Measurements from ENCODE around the gene APCS.

The APCS gene

DNA sequence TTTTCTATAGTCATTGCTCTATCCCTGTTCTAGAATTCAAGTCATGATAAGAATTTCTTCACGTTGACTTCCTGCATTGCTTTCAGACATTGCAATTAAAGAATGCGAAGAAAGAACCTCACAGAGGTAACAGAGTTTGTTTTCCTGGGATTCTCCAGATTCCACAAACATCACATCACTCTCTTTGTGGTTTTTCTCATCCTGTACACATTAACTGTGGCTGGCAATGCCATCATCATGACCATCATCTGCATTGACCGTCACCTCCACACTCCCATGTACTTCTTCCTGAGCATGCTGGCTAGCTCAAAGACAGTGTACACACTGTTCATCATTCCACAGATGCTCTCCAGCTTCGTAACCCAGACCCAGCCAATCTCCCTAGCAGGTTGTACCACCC is 10.6 kb downstream of the APCS start:
- H3K4me3 ChIP-seq (ENCODE audit: low read depth, low read length) = no peak overlapping the region
- DNase-seq (ENCODE audit: low read depth) = no peak
- TF ChIP-seq, protein P1, sequence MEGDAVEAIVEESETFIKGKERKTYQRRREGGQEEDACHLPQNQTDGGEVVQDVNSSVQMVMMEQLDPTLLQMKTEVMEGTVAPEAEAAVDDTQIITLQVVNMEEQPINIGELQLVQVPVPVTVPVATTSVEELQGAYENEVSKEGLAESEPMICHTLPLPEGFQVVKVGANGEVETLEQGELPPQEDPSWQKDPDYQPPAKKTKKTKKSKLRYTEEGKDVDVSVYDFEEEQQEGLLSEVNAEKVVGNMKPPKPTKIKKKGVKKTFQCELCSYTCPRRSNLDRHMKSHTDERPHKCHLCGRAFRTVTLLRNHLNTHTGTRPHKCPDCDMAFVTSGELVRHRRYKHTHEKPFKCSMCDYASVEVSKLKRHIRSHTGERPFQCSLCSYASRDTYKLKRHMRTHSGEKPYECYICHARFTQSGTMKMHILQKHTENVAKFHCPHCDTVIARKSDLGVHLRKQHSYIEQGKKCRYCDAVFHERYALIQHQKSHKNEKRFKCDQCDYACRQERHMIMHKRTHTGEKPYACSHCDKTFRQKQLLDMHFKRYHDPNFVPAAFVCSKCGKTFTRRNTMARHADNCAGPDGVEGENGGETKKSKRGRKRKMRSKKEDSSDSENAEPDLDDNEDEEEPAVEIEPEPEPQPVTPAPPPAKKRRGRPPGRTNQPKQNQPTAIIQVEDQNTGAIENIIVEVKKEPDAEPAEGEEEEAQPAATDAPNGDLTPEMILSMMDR (IDR thresholded peaks at IDR 0.05; ENCODE audit: low read depth, low read length, missing control alignments) = no peak

DNA sequence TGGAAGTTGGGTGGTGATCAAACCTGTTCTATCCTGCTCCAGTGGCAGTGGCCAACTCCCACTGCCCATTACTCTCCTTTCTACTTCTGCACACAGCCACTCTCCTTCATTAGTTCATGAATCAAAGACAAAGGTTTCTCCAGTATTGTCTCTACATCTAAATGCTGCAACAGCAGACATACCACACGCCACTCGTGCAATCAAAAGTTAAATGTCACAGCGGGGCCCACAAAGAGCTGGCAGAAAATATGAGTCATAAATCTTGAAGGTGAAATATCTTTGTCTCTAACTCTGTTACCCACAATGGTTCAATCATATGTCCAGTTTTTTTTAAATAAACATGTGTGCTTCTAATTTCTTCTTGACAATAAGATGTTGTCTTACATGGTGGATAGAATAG is 13.3 kb downstream of the APCS start:
- TF ChIP-seq, protein P1 (IDR thresholded peaks at IDR 0.05; ENCODE audit: low read depth, low read length, missing control alignments) = no peak
- no peak for DNase-seq (ENCODE audit: low read depth)
- H3K4me3 ChIP-seq (ENCODE audit: low read depth, low read length) = no peak overlapping the region

DNA sequence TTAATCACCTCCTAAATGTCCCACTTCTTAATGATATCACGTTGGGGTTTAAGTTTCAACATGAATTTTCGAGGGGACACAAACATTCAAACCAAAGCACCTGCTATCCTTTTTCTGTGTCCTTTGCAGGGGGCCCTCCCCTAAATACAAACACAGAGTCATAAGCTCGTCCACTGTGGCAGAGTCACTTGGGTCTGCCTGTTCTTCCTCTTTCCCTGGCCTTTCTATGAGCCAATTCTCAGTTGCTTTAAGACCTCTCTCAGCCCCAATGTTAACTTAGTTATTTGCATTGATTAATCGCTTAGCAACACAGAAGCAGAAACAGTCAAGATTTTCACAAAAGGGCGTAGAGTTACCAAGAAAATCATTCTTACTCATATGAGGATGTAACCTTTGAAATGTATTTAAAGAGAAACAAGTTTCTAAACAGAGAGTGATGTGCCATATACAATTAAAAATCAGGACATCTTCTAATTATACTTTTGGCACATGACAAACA is 14.9 kb downstream of the APCS start:
- TF ChIP-seq, protein P1 (IDR thresholded peaks at IDR 0.05; ENCODE audit: low read depth, low read length, missing control alignments) = no peak

DNA sequence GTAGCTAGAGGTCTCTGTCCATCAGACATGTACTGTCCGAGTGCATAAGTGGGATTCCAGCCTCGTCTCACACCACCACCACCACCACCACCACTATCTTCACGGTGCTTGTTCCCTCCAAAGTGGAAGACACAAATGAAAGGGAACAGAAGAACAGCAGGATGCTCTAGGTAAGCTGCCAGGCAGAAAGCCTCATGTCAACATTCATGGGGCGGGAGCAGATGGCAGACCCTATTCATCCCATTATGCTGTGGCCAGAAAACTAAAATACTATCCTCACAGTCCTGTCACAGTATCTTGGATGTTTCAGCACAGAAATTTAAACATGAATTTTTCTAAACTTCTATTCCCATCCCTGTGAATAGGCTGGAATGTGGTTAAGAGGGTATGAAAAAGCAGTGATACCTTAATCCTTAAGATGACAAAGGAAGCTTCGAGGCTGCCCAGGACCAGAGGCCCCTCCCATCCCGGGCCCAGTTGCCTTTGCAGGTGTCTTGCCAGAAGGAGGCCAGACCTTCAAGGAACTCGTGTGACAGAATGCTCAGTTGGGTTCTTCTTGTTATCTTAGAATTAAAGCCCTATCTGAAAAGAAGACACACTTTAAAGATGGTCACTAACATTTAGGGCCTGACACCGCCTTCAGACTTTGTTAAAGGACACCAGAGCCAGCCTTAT is 24.7 kb downstream of the APCS start:
- TF ChIP-seq, protein P1 (IDR thresholded peaks at IDR 0.05; ENCODE audit: low read depth, low read length, missing control alignments) = no peak
- H3K4me3 ChIP-seq (ENCODE audit: low read depth, low read length) = no peak overlapping the region
- DNase-seq (ENCODE audit: low read depth) = no peak

More for the DNA sequence above, 14.9 kb downstream of the APCS start:
- no peak for DNase-seq (ENCODE audit: low read depth)
- H3K4me3 ChIP-seq (ENCODE audit: low read depth, low read length) = no peak overlapping the region

DNA sequence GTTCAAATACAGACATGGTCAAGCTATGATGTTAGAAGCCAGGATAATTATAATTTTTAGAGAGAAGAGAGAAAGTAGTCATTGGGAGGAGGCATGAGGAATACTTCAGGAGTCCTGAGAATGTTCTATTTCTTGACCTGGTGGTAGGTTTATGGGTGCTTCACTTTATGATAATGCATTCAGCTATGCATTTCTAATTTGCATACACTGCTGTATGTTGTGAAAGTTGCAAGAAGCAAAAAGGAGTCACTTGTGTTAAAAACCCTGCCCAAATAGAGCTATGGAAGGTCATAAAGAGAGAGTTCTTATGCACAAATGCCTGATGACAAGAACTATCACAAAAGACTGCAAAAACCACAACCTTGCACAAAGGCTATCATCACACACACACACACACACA is 45.3 kb downstream of the APCS start:
- TF ChIP-seq, protein P1 (IDR thresholded peaks at IDR 0.05; ENCODE audit: low read depth, low read length, missing control alignments) = no peak
- H3K4me3 ChIP-seq (ENCODE audit: low read depth, low read length) = no peak overlapping the region
- DNase-seq (ENCODE audit: low read depth) = no peak

All from GM12864 (cell line).